A673 (cell line): Measurements from ENCODE around the gene LRRC32.

Experiments used
- CTCF ChIP-seq: fragments of 300-800, 200-600 bp; sonication (generic); conservative IDR thresholded peaks from 2 replicates; pipeline ENCODE4 v1.5.1; 2017; ENCODE audit warnings: low read depth, mild to moderate bottlenecking, antibody characterized with exemption, low read length, moderate library complexity, mixed read lengths
- EZH2 ChIP-seq: fragments of 200-600 bp; sonication (generic); IDR thresholded peaks from 2 replicates; pipeline ENCODE4 v1.6.1; 2017; ENCODE audit warnings: borderline replicate concordance, low read depth, mild to moderate bottlenecking, mixed read lengths, antibody characterized with exemption, low read length; ENCODE audit not compliant: poor library complexity, severe bottlenecking

- TF ChIP-seq CTCF (no peak), EZH2 (no peak)
Measured at GRCh38 chr11:76629853-76630599, 40.5 kb downstream of the LRRC32 start.
